AG09319 (cell line): ENCODE results near the gene SSNA1.

Source experiments
- DNase-seq: peaks from one replicate; pipeline ENCODE4 v3.0.0-alpha.2; 2010; ENCODE audit warnings: low read depth; ENCODE audit errors: extremely low read depth
- TF ChIP-seq, protein P1 (sequence below): IDR thresholded peaks from 2 replicates; pipeline ENCODE4 v1.5.1; 2011; ENCODE audit warnings: low read depth, mild to moderate bottlenecking, inconsistent platforms, low read length, moderate library complexity

Gene SSNA1

DNA sequence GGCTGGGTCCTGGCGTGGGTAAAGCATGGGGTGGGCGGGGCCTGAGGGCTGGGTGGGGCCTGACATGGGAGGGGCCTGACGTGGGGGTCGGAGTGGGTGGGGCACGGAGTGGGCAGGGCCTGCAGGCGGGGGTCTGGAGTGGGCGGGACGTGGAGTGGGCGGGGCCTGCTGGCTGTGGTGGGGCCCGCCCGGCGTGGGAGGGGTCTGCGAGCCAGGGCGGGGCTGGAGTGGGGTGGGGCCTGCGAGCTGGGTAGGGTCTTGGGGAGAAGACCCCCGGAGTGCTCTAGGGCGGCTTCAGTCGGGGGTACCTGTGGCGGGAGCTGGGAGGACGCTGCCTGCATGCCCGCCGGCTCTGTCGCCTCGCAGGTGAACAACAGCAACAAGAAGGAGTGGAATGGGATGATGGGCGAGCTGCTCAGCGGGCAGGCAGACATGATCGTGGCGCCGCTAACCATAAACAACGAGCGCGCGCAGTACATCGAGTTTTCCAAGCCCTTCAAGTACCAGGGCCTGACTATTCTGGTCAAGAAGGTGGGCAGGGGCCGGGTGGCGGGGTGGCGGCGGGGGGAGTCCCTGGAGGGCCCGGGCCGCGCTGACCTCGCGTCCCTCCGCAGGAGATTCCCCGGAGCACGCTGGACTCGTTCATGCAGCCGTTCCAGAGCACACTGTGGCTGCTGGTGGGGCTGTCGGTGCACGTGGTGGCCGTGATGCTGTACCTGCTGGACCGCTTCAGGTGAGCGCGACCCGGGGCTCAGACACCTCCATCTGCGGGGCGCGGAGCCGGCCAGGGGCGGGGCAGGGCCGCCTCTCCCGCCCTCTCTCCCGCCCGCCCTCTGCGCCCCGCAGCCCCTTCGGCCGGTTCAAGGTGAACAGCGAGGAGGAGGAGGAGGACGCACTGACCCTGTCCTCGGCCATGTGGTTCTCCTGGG, 26.7 kb upstream of the SSNA1 start:
- no peak for DNase-seq

DNA sequence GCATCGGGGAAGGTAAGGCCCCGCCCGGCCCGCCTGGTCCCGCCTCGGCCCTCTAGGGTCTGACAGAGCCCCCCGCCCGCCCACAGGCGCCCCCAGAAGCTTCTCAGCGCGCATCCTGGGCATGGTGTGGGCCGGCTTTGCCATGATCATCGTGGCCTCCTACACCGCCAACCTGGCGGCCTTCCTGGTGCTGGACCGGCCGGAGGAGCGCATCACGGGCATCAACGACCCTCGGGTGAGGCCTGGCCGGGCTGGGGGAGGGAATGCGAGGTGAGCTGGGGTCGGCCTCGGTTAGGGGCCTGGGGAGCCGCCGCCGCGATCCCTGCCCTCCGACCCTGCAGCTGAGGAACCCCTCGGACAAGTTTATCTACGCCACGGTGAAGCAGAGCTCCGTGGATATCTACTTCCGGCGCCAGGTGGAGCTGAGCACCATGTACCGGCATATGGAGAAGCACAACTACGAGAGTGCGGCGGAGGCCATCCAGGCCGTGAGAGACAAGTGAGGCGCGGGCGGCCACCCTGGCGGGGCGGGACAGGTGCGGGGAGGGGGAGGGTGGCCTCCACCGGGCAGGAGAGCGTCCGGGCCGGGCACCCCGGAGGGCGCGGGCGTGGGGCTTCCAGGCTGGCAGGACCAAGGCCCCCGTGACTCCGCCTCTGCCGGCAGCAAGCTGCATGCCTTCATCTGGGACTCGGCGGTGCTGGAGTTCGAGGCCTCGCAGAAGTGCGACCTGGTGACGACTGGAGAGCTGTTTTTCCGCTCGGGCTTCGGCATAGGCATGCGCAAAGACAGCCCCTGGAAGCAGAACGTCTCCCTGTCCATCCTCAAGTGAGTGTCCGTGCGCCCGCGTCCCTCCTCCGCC, 25.7 kb upstream of the SSNA1 start:
- DNase-seq = no peak
- TF ChIP-seq, protein P1, sequence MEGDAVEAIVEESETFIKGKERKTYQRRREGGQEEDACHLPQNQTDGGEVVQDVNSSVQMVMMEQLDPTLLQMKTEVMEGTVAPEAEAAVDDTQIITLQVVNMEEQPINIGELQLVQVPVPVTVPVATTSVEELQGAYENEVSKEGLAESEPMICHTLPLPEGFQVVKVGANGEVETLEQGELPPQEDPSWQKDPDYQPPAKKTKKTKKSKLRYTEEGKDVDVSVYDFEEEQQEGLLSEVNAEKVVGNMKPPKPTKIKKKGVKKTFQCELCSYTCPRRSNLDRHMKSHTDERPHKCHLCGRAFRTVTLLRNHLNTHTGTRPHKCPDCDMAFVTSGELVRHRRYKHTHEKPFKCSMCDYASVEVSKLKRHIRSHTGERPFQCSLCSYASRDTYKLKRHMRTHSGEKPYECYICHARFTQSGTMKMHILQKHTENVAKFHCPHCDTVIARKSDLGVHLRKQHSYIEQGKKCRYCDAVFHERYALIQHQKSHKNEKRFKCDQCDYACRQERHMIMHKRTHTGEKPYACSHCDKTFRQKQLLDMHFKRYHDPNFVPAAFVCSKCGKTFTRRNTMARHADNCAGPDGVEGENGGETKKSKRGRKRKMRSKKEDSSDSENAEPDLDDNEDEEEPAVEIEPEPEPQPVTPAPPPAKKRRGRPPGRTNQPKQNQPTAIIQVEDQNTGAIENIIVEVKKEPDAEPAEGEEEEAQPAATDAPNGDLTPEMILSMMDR = no peak

More for the DNA sequence above, 26.7 kb upstream of the SSNA1 start:
- TF ChIP-seq, protein P1 = no peak

DNA sequence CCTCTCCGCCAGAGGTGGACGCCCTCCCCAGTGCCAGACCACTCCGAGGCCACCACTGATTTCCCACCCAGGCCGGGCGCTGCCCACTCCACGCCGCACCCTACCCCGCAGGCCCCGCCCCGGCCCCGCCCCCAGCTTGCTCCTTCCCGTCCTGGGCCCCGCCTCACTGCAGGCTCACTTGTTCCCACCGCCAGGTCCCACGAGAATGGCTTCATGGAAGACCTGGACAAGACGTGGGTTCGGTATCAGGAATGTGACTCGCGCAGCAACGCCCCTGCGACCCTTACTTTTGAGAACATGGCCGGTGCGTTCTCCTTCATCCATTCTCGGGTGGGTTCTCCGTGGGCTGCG, 25.1 kb upstream of the SSNA1 start:
- TF ChIP-seq, protein P1 = no peak
- no peak for DNase-seq

DNA sequence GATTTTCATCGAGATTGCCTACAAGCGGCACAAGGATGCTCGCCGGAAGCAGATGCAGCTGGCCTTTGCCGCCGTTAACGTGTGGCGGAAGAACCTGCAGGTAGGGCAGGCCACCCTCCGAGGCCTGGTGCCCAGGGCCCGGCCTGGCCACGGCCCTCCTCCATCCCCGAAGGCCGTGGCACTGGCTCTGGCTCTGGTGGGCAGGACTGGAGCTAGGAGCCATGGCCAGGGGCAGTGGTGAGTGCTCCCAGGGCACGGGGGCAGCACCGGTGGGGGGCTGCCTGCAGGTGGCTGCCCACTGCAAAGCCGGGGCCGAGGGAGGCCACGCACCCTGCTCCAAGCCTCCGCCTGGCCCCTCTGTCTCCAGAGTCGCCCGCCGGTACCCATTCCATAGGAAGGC, 24.7 kb upstream of the SSNA1 start:
- TF ChIP-seq, protein P1 = no peak
- DNase-seq = no peak

DNA sequence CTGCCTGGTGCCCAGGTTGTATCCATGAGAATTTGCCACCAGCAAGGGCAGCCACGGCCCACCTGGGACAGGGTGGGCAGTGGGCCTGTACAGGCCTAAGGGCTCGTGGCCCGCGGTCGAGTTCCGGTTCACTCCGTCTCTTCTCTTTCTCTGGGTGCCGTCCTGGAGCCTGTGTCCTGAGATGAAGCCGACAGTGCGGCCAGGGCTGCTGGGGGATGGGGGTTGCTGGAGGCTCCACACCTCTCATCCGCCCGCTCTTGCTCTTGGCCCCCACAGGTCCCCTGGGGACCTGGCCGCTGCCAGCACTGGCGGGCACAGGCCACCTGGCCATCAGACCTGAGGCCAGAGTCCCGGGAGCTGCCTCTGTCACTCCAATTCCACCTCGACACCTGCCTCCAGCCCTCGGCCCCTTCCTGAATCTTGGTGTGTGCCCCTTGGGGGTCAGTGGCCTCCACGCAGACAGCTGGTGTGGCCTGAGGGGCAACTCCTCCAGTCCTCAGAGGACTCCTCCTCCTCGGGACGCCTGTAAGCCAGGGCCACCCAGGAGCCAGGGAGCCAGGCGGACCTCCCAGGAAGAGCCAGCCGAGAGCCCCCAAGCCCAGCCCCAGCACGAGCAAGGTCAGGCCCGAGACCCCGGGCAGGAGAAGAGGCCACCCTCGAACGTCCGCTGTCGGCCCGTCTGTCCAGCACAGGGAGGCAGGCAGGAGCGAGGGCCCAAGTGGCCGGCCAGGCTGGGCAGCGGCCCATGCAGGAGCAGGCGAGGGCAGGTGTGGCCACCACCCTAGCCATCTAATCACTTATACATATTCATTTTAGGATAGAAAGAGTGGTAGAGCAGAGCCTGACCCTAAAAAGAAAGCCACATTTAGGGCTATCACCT, 23.9 kb upstream of the SSNA1 start:
- DNase-seq = no peak
- TF ChIP-seq, protein P1 = no peak

DNA sequence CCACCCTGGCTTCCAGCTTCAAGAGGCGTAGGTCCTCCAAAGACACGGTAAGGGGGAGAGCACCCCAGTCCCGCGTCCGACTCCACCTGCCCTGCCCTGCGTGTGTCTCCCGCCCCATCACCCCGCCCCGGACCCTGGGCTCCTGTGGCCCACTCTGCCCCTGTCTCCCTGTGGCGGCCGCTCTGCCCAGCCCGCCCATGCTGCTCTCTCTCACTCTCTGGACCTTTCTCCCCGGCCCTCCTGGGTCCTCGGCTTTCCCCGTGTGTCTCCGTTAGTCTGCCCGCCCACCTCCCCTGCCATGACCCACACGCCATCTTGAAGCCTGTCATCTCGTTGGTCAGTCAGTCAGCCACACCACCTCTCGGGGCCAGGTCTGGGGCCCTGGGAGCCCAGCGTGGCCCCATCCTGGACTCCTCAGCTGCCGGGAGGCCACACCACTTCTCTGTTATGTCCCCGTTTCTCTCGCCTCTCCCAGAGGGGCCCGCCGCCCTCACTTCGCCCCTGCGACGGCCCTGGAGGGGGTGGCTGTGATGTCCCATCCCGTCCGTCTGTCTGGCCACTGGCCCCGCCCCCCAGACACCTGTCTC, 23.1 kb upstream of the SSNA1 start:
- TF ChIP-seq, protein P1 = no peak

More for the DNA sequence above, 23.1 kb upstream of the SSNA1 start:
- DNase-seq = no peak
